Muscle layer of colon (tissue), 2 donors: ENCODE results near the gene TRPM3.

ENCODE experiments used
- H3K27ac ChIP-seq: one replicate; pipeline ENCODE4 v1.7.0; 2013; ENCODE audit warnings: low read depth, mild to moderate bottlenecking, low read length, moderate library complexity
- H3K27me3 ChIP-seq, 2 donors: one replicate each; pipeline ENCODE4 v1.7.0; 2013; ENCODE audit warnings: low read length in 2 of 2, mild to moderate bottlenecking in 2 of 2; ENCODE audit not compliant: insufficient read depth in 2 of 2, control insufficient read depth in 1 of 2
- H3K36me3 ChIP-seq: one replicate; pipeline ENCODE4 v1.7.0; 2013; ENCODE audit warnings: mild to moderate bottlenecking, low read length; ENCODE audit not compliant: insufficient read depth
- H3K4me1 ChIP-seq: one replicate; pipeline ENCODE4 v1.7.0; 2013; ENCODE audit warnings: mild to moderate bottlenecking, low read length; ENCODE audit not compliant: insufficient read depth
- H3K4me3 ChIP-seq, 2 donors: one replicate each; pipeline ENCODE4 v1.7.0; 2013; ENCODE audit warnings: low read length in 2 of 2, low read depth in 1 of 2, mild to moderate bottlenecking in 1 of 2, moderate library complexity in 1 of 2
- H3K9ac ChIP-seq: one replicate; pipeline ENCODE4 v1.7.0; 2013; ENCODE audit warnings: low read length
- H3K9me3 ChIP-seq: one replicate; pipeline ENCODE4 v1.7.0; 2013; ENCODE audit warnings: mild to moderate bottlenecking, low read length
- donor health status: abdominal sarcoma.
- donor health status: Adenocarcinoma of cecum.

TRPM3 gene

GRCh38 chr9:70792796-70793195 is 328.6 kb downstream of the TRPM3 start:
- no peak overlapping the region for H3K4me3 ChIP-seq
- no peaks in the 10 kb centered on the region for H3K4me1 ChIP-seq
- H3K27me3 ChIP-seq, result no peaks in the 10 kb centered on the region
- H3K9ac ChIP-seq, result no peak overlapping the region
- no peaks in the 10 kb centered on the region for H3K36me3 ChIP-seq
- no peak overlapping the region for H3K27ac ChIP-seq
- H3K9me3 ChIP-seq, result no peaks in the 10 kb centered on the region

GRCh38 chr9:70791936-70792335 is 329.5 kb downstream of the TRPM3 start:
- no peak overlapping the region for H3K27ac ChIP-seq
- H3K4me1 ChIP-seq, result no peaks in the 10 kb centered on the region
- no peaks in the 10 kb centered on the region for H3K36me3 ChIP-seq
- H3K4me3 ChIP-seq, result no peak overlapping the region
- no peak overlapping the region for H3K9ac ChIP-seq
- no peaks in the 10 kb centered on the region for H3K27me3 ChIP-seq
- no peaks in the 10 kb centered on the region for H3K9me3 ChIP-seq

- Histone ChIP-seq H3K27me3 (no peaks in the 10 kb centered on the region), H3K27ac (no peak overlapping the region), H3K4me3 (no peak overlapping the region), H3K9ac (no peak overlapping the region), H3K36me3 (no peaks in the 10 kb centered on the region), H3K4me1 (no peaks in the 10 kb centered on the region), H3K9me3 (no peaks in the 10 kb centered on the region)
These were observed 332.3 kb downstream of the TRPM3 start for GRCh38 chr9:70789086-70789485.

GRCh38 chr9:70784456-70784855 is 337.0 kb downstream of the TRPM3 start:
- Histone ChIP-seq H3K4me1 (no peaks in the 10 kb centered on the region), H3K9ac (no peak overlapping the region), H3K36me3 (no peaks in the 10 kb centered on the region), H3K27ac (no peak overlapping the region), H3K4me3 (no peak overlapping the region), H3K27me3 (no peaks in the 10 kb centered on the region), H3K9me3 (no peaks in the 10 kb centered on the region)

GRCh38 chr9:70778568-70778967 is 342.9 kb downstream of the TRPM3 start:
- Histone ChIP-seq H3K9ac (no peak overlapping the region), H3K27me3 (no peaks in the 10 kb centered on the region), H3K4me3 (no peak overlapping the region), H3K36me3 (no peaks in the 10 kb centered on the region), H3K4me1 (no peaks in the 10 kb centered on the region), H3K27ac (no peak overlapping the region), H3K9me3 (no peaks in the 10 kb centered on the region)

- no peaks in the 10 kb centered on the region for H3K4me1 ChIP-seq
- H3K9ac ChIP-seq, result no peak overlapping the region
- no peaks in the 10 kb centered on the region for H3K27me3 ChIP-seq
- no peaks in the 10 kb centered on the region for H3K9me3 ChIP-seq
- no peak overlapping the region for H3K4me3 ChIP-seq
- H3K36me3 ChIP-seq, result no peaks in the 10 kb centered on the region
- no peak overlapping the region for H3K27ac ChIP-seq
These were observed 347.8 kb downstream of the TRPM3 start for GRCh38 chr9:70773579-70773978.

GRCh38 chr9:70772601-70773000 is 348.8 kb downstream of the TRPM3 start:
- Histone ChIP-seq H3K9me3 (no peaks in the 10 kb centered on the region), H3K27me3 (no peaks in the 10 kb centered on the region), H3K36me3 (no peaks in the 10 kb centered on the region), H3K9ac (no peak overlapping the region), H3K27ac (no peak overlapping the region), H3K4me1 (no peaks in the 10 kb centered on the region), H3K4me3 (no peak overlapping the region)

GRCh38 chr9:70765946-70766345 is 355.5 kb downstream of the TRPM3 start:
- H3K9me3 ChIP-seq, result no peaks in the 10 kb centered on the region
- no peak overlapping the region for H3K9ac ChIP-seq
- H3K4me1 ChIP-seq, result no peaks in the 10 kb centered on the region
- H3K36me3 ChIP-seq, result no peaks in the 10 kb centered on the region
- H3K27me3 ChIP-seq, result no peaks in the 10 kb centered on the region
- no peak overlapping the region for H3K27ac ChIP-seq
- no peak overlapping the region for H3K4me3 ChIP-seq

- no peaks in the 10 kb centered on the region for H3K4me1 ChIP-seq
- H3K27ac ChIP-seq, result no peak overlapping the region
- no peaks in the 10 kb centered on the region for H3K27me3 ChIP-seq
- no peak overlapping the region for H3K9ac ChIP-seq
- no peaks in the 10 kb centered on the region for H3K36me3 ChIP-seq
- no peak overlapping the region for H3K4me3 ChIP-seq
- H3K9me3 ChIP-seq, result no peaks in the 10 kb centered on the region
These were observed 360.2 kb downstream of the TRPM3 start for GRCh38 chr9:70761139-70761670.

GRCh38 chr9:70760228-70760627 is 361.2 kb downstream of the TRPM3 start:
- no peak overlapping the region for H3K27ac ChIP-seq
- no peaks in the 10 kb centered on the region for H3K4me1 ChIP-seq
- no peak overlapping the region for H3K9ac ChIP-seq
- H3K9me3 ChIP-seq, result no peaks in the 10 kb centered on the region
- H3K27me3 ChIP-seq, result no peaks in the 10 kb centered on the region
- H3K4me3 ChIP-seq, result no peak overlapping the region
- H3K36me3 ChIP-seq, result no peaks in the 10 kb centered on the region

GRCh38 chr9:70753311-70753710 is 368.1 kb downstream of the TRPM3 start:
- H3K9me3 ChIP-seq, result no peaks in the 10 kb centered on the region
- no peaks in the 10 kb centered on the region for H3K27me3 ChIP-seq
- H3K4me3 ChIP-seq, result no peak overlapping the region
- H3K4me1 ChIP-seq, result no peaks in the 10 kb centered on the region
- no peaks in the 10 kb centered on the region for H3K36me3 ChIP-seq
- no peak overlapping the region for H3K27ac ChIP-seq
- H3K9ac ChIP-seq, result no peak overlapping the region

- no peaks in the 10 kb centered on the region for H3K36me3 ChIP-seq
- no peak overlapping the region for H3K9ac ChIP-seq
- H3K4me1 ChIP-seq, result no peaks in the 10 kb centered on the region
- H3K9me3 ChIP-seq, result no peaks in the 10 kb centered on the region
- no peak overlapping the region for H3K4me3 ChIP-seq
- H3K27ac ChIP-seq, result no peak overlapping the region
- H3K27me3 ChIP-seq, result no peaks in the 10 kb centered on the region
These were observed 372.4 kb downstream of the TRPM3 start for GRCh38 chr9:70749066-70749465.
